NCI-H2171 (cell line): ENCODE data around the gene DUS4L.

ENCODE experiments used
- DNase-seq: peaks from one replicate; lab custom pipeline; 2025; lab: John Stamatoyannopoulos, UW

Gene DUS4L

DNA sequence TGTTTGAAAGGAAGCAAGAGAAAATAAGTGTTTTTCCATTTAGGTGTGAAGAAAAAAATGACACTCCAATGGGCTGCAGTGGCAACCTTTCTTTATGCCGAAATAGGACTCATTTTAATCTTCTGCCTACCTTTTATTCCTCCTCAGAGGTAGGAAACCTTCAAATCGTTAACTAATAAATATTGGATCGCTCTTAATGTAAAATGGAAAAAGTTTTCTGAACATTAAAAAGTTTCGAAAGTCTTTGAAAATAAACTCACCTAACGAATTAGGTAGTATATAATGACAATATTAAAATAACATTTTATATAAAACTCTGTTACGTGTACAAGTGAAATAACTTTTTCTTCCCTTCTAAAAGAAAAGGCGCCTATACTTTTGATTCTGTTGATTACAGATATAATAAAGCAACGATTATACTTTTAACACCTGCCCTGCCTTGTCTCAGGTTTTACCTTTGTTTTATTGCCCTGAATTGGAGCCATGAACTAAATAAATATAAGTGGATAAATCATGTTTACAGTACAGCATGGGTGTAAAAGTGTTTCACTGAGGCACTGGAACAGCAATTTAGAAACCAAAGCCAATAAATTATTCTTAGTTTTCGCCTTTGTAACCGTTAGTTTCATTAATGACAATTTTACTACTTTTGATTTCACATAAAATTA lies 17.1 kb downstream of the DUS4L start:
- DNase-seq: no peak

GRCh38 chr7:107581387-107582013 lies 17.7 kb downstream of the DUS4L start:
- DNase-seq: no peak

- DNase-seq: no peak
Observed at GRCh38 chr7:107582875-107583274, 19.1 kb downstream of the DUS4L start.

- no peak for DNase-seq
Observed at GRCh38 chr7:107584716-107585115, 20.9 kb downstream of the DUS4L start.

DNA sequence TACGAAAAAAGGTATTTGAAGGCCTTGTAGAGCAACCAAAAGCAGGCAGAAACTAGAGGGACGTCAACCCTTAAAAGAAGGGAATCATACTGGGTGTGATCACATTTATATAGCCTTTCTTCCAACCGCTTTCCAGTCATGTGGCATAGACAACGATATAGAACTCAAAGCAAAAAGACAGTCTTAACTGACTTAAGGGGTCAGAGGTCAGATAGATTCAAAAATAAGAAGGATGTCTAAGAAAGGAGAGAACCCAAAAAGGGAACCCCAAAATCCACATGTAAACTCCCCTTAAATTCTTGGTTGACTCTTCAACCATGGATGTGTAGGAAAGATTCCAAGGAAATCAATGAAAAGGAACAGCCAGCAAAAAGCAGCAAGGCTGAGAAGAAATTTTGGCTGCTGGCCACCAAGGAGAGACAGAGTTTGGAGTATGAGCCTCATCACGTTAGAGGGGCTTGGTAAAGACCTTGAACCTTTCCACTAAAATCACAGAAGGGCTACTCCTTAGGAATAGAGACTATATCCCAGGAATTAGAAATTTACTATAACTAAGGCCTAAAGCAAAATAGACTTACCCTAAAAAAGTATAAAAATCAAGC lies 24.9 kb downstream of the DUS4L start:
- no peak for DNase-seq

DNA sequence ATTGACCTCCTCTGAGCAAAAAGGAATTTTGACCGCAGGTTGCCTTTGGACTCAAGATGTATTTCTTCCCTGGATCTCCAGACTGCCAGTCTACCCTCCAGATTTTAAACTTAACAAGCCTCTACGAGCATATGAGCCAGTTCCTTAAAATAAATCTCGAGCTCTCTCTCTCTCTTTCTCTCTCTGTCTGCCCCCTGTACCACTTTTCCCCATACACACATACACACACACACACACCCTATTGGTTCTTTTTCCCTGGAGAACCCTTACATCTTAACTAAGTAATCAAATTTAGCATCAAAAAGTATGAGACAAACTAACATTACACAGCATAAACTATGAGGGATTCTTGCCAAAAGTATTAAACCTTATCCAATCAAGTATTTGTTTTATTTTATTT lies 27.6 kb downstream of the DUS4L start:
- no peak for DNase-seq

DNA sequence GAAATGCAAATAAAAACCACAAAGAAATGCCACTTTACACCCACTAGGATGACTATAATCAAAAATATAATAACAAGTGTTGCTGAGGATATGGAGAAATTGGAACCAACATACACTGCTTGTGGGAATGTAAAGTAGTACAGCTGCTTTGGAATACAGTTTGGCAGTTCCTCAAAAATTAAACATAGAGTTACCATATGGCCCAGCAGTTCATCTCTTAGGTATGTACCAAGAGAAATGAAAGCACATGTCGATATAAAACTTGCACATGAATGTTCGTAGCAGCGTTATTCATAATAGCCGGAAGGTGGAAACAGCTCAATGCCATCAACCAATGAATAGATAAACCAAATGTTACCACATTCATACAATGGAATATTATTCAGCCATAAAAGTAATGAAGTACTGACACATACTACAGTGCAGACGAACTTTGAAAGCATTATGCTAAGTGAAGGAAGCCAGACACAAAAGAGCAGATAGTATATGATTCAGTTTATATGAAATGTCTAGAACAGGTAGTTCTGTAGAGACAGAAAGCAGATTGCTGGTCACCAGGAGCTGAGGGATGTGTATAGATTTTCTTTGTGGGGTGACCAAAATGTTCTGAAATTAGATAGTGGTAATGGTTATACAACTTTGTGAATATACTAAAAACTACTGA lies 28.7 kb downstream of the DUS4L start:
- DNase-seq: no peak

GRCh38 chr7:107593025-107593410 lies 29.2 kb downstream of the DUS4L start:
- no peak for DNase-seq

- DNase-seq: no peak
Observed at GRCh38 chr7:107594961-107595737, 31.4 kb downstream of the DUS4L start.

DNA sequence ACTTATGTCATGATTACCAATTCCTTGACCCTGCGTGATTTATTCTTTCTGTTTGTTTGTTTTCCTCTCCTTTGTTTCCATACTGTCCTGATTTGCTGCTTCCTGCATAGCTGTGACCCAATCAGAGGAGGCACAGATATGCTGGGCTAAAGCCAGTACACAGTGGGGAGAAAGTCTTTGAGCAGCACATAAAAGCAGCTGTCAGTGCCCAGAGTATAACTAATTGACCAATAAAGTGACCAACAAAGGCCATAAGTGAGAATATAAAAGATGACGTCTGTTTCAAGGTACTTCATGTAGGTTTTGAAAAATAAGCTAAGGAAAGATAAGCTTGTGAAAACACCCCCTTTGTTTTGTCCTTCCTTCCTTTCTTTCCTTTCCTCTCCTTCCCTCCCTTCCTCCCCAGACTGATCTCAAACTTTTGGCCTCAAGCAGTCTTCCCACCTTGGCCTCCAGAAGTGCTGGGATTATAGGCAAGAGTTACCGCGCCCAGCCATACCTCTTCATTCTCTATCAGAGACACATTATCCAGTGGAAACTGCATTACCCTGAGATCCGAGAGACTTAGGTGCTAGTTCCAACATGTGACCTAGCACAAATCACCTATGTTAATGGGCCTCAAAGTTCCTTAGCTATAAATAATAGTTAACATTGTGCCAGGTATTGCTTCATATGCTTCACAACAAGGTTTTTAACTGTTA lies 33.3 kb downstream of the DUS4L start:
- no peak for DNase-seq

- no peak for DNase-seq
Observed at GRCh38 chr7:107597582-107597916, 33.8 kb downstream of the DUS4L start.

DNA sequence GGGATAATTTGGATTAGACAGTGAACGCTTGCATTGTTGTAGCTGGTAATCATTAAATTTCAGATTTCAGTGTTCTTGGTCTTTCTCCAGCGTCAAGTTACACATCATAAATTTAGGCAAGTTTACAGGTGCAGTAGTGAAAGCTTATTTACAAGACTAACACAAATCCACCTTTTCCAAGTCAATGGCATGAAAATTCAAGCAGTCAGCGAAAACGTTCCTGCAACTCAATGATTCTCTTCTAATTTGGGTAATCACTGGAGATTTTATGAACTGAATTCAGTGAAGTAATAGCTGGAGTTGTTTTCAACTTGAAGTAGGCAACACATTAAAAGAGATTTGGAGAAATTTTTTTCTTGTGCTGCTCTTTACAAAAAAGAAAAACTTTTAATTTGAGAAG lies 34.2 kb downstream of the DUS4L start:
- DNase-seq: no peak

DNA sequence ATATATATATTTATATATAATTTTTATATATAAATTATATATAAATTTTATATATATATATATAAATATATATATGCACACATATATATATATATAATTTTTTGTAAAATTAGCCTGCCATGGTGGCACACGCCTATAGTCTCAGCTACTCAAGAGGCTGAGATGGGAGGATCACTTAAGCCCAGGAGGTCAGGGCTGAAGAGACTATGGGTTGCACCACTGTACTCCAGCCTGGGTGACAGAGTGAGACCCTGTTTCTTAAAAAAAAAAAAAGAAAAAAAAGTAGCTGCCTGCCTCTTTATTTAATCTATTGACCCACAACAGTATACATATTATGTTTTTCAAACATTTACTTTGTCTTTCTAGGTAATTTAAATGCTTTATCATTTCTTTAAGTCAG lies 35.5 kb downstream of the DUS4L start:
- no peak for DNase-seq

DNA sequence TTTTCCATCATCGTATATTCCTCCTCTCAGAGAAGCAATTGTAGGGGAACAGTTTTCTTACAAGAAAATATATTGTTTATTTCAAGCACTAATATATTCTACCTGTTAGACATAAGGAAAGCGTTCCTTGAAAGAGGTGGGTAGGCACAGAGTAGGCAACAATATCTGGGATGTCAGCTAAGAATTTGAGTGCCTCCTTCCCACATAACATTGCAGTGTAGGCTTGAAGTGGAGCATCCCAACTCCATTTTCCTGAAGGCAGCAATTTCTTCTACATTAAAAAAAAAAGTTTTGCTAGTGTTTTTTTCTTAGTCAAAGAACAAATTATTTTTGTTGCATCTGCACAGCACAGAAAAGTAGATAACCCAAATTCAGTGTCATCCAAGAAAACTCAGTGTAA lies 37.0 kb downstream of the DUS4L start:
- DNase-seq: no peak

- no peak for DNase-seq
Observed at GRCh38 chr7:107605218-107605815, 41.5 kb downstream of the DUS4L start.

GRCh38 chr7:107606303-107606702 lies 42.5 kb downstream of the DUS4L start:
- DNase-seq: no peak

DNA sequence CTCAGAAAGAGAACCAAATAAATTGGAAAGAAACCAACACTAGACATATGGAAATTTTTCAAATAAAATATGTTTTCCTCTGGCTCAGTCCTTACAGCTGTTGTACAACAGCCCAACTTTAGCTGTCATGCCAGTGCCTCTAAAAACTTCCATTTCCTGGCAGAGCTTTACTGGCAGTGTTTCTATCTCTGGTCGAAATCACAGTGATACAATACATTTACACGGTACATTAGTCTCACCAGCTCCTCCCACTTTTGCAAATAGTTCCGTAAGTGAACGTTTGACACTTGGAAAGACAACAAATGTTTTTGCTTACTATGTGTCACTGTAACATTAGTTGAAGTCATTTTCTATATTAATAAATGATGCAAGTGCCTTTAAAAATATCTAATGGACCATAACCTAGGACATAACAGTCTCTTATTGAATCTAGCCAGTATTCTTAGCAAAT lies 46.1 kb downstream of the DUS4L start:
- no peak for DNase-seq

GRCh38 chr7:107610323-107610722 lies 46.6 kb downstream of the DUS4L start:
- DNase-seq: no peak

- DNase-seq: no peak
Observed at GRCh38 chr7:107613439-107613838, 49.7 kb downstream of the DUS4L start.

DNA sequence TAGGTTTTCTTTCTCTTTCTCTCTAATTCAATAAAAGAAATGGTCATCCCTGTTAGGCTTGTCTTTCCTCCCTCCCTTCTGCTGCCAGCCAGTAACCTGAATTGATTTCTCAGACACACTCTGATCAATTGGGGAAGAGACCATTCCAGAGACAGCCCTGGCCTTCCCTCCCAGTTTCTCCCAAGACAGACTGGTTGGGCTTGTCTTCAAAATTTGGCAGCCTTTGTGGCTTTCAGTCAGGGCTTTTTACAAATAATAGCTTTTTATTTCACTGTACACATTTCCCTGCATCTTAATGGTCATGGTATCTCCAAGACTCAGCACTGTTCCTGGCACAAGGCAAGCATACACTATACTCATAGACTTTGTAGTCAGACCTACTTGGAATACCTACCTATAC lies 50.2 kb downstream of the DUS4L start:
- no peak for DNase-seq

- DNase-seq: no peak
Observed at GRCh38 chr7:107614425-107614824, 50.7 kb downstream of the DUS4L start.
